Daoy (cell line): ENCODE data around the gene HS1BP3. TPM values are rescaled to one million over a fixed set of nuclear protein-coding genes. Genes with fewer than 3 reads are reported as not detected.
A peak's percentile ranks its signal among the peaks of the same experiment; 100 is the strongest.

Source experiments
- DNase-seq: peaks from one replicate; pipeline ENCODE4 v3.0.0-alpha.2; 2015; ENCODE audit warnings: low read depth
- total RNA-seq: library from RNA; depleted of rRNA; stranded (reverse); fragments of >200 nt; shearing (Covaris generic); gene quantifications from 2 replicates; pipeline ENCODE4 v1.2.3, GENCODE V29; 2014

The HS1BP3 gene
- total RNA-seq, 1 experiment from 2014 or later: 6.9 TPM

DNA sequence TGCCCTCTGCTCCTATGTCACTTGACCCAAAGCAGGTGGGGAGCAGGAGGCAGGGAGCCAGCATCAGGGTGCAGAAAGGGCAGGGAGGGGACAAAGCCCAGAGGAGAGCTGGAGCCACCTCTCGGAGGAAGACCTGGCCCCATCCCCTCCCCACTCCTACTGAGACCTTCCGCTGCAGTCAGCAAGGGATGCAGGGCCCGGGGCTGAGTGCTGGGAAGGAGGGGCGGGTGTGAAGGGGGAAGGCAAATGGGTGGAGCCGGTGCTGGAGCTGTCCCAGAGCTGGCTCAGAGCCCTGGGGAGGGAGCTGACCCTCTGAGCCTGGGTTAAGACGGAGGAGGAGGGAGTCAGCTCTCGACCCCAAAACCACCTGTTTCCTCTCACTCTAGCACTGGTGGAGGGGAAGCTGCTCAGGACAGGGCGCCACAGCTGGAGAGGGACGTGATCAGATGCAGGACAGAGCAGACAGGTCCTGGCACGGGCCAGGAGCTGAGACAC, 33.8 kb downstream of the HS1BP3 start:
- peak; percentile 47 for DNase-seq

DNA sequence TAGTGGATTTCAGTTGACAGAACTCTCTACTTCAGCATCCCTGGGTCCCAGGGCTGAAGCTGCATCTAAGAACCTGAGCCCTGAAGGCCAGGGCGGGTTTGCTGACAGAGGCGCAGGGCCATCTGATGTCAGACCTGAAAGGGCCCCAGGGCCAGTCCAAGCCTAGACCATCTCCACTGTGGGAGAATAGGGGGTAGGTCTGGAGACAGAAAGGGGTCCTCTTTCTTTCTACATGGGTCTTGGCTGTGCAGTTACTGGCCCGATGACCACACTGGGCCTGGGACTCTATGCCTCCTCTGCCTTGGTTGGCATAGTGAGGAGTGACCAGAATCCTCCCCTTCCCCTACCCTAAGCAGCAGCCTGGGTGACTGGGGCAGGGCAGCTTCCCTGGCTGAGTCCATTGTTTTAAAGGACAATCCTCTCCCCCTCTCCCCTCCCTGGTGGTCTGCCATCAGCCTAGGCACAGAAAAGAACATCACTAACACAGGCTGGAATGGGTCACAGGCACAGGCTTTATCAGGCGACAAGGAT, 34.5 kb downstream of the HS1BP3 start:
- no peak for DNase-seq

DNA sequence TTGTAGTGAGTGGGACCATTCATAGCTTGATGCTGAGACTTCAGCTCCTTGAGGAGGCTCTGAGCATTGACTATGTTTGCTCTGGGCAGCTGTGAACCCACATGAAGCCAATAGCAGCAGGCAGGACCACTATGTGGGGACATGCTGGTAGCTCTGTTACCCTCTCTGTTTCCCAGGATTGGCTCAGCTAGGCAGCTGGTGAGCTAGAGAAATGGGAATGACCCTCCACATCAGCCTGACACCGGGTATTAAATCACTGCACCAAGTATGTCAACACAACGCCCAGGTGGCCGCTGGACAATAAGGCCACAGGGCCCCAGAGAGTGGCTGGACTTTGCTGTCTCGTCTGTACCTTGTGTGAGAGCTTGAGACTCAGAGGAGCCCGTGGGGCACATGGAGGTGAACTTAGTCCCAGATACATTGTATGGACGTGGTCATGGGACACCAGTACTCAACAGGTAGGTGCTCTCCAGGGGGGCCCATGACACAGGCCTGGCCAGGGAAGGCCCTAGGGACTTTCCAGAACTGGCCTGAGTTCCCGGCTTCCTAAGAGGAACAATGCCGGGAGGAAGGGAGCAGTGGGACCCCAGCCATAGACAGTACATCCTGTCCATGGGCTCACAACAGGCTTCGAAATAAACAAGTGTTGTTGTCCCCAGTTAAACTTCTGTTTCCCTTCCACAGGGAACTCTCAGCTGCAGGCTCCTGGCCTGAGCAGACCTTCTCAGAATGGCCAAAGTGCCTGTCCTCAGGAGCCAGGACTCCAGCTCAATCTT, 35.2 kb downstream of the HS1BP3 start:
- peak; percentile 32 for DNase-seq

DNA sequence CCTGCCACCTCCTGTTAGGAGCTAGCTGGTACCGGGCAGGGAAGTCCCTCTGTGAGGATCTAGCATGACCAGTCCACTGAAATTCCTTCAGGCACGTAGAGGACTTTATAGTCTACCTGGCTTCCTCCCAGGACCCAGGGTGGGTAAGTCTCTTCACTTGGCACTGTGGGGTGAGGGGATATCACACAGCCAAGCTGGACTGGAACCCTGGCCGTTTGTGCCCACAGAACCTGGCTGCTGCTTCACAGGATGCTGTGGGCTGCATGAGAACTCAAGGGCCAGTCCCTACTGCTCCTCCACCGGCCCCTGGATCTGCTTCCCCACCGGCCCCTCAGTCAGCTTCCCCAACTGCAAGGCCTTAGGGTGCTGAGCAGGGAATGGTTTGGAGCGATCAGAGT, 35.8 kb downstream of the HS1BP3 start:
- DNase-seq: no peak

DNA sequence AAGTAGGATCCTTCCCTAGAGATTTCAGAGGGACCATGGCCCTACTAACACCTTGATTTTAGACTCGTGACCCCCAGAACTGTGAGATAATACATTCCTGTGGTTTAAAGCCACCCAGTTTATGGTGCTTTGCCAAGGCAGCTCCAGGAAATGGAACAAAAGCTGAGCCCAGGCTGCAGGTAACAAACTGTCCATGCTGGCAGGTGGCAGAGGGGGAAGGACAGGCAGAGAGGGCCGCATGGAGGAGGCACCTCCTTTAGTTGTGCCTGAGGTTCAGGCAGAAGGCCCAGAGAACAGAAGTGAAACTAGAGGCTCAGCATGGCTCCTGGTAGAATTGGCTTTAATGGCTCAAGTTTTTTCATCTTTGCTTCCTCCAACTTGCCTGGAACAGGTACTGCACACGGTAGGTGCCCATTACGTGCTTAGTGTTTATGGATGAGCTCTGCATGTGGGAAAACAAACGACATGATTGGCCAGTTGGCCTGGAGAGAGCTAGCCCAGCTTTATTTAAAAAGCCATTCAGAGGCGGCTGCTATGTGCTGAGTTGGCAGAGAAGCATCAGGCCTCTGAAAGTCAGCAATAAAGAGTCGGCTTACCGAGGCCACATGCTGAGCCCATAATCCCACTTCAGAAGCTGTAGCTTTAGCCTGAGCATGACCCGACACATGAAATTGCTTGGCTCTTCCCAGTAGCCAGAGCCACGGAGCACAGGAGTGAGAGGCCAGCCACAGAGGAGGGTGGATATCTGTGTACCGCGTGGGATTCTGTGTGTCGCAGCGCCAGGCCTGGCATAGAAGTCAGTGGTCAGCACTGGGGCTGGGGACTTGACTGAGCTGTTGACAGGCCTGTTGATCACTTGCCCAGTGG, 36.5 kb downstream of the HS1BP3 start:
- peak; percentile 53 for DNase-seq

DNA sequence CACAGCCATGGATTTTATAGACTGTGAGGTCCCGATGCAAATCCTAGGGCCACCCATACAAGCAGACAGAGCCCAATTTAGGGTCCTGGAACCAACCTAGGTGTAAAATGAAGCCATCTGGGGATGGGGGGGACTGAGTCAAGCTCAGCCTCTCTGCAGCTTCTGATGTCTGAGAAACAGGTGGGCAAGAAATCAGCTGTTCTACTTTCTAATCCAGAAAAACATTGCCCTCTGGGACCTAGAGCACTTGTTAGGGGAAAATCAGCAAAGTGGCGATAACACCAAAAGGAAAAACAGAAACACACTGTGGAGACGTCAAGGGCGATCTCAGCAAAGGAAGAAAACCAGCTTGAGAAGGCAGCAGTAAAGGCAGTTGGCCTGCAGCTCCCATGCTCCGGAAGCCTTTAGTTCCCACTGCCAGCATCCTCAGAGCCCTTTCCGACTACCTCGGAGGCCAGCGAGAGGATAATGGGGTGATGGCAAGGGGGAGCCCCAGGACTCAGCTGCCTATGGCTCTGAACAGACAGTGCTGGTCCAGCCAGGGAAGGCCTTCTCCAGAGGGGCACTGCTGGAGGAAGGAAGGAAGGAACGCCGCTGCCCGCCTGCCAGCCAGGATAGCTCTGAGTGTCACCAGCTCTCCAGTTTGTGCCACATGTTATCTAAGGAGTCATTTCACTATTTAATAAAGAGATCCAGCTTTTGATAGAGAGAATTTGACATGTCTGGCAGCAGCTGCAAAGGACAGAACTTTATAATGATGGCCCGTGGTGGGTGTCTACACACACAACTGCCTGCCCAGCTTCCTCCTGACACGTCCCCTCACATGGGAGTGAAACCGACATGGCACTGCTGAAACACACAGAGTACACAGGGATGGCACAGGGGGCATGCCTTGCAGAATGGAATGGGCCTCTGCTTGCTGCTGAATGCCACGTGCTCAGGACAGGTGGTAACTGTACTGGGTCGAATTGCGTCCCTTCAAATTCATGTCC, 37.7 kb downstream of the HS1BP3 start:
- DNase-seq: no peak

DNA sequence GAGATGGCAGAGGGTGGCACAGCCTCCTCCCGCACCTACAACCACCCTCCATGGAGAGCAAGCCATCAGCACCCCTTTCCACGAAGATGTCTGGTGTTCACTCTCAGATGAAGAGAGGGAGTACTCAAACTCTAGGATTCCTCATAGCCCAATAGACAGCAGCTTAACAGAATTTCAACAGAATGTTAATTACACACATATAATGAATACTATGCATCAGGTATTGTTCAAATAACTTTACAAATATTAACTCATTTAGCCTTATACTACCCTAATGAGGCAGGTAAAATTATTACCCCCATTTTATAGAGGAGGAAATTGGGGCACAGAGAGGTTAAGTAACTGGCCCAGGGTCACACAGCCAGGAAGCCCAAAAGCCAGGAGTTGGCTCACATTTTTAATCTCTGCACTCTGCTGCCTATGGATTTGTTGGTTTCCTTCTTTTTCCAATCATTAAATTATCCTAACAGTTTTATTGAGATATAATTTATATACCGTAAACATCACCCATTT, 39.0 kb downstream of the HS1BP3 start:
- DNase-seq: no peak

DNA sequence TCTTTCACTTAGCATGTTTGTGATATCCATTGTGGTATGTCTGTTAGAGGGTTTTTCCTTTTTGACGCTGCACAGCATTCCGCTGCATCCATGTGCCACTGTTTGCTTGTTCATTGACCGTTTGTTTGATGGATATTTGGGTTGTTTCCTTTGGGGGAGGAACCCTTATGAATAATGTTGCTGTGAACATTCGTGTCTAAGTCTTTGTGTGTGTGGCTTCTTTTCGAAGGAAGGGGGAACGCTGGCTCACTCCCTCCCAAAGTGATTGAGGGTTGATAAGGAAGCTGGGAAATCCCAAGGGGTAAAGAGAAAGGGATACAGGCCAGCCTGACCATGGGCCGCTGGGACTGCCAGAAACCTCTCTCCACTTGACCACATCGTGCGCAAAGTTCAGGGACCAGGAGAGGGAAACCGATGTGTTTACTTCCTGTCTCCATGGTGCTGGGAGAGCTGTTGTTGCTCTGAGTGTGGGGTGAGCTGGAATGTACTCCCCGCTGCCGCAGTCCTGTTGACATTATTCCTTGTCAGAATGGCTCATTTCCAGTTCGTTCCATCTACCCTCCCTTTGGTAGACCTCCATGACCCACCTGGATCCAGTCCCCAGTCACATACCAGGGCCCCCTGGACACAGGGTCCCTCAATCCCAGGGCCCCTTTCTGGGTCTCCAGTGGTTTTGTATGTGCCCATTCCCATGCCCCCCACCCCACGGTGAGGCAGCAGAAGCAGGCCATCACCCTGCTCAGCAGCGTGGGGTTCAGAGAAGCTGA, 39.6 kb downstream of the HS1BP3 start:
- peak; percentile 94 for DNase-seq

DNA sequence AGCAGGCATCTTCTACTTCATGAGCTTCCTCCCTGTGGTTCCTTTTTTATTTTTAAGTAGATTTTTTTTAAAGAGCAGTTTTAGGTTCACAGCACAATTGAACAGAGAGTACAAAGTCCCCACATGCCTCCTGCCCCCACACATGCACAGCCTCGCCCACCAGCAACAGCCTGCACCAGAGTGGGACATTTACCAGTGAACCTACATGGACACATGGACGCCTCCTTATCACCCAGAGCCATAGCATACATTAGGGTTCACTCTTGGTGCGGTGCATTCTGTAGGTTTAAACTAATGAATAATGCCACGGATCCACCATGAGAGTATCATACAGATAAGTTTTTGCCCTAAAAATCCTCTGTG, 40.9 kb downstream of the HS1BP3 start:
- no peak for DNase-seq

DNA sequence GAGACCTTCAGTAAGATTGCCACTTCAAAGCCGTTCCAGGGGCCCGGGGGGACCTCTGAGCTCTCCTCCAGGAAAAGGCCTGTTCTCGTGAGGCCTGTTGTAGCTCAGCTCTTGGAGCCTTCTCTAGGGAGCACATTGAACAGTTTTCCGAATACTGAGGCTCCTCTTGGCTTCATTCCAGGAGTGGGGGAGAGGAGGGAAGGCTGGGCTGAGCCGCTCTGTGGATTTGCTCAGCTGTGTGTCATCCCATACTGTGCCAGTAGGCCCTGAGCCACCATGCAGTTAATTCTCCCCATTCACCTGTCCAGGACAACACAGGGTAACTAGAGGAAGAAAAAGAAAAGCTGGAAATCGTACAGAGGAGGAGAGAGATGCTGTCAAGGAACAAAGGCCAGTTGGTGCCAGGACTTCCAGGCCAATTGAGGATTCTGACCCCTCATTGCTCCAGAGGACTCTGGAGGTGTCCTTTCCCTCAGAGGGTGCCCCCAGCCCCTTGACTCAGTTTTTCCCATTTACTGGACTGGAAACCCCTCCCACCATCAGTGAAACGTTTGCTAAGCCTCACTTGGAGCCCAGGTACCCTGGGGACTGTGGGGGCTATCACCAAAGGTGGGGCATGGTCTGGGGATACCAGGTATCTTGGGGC, 41.4 kb downstream of the HS1BP3 start:
- peak; percentile 74 for DNase-seq

DNA sequence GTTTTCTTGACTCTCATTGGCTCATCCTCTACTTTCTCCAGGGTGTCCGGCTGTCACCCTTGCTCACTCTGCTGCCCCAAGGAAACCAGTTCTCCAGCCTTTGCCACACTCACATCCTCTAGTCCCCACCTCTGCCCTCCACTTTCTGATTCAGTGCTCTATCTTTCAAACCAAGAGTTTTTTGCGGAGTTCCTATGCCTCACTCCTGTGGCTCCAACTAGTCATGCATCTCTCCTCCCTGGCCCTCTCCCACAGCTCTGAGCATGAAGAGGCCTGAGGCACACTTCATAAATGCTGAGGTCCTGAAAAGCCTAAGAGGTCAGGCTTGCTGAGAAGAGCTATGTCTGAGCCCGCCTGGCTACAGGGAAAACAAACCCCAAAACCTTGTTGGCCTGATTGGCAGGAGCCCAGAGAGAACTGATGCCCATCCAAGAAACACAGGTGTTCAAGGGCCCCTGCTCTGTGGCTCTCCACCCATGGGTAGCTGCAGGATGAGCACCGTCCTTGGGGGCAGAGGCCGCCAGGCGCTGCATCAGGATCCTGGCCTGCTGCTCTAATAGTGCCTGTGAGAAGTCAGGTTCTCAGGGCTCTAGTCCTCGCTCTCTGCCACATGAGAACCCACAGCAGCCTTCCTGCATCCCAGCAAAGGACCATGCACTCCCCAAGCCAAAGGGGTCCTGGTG, 42.1 kb downstream of the HS1BP3 start:
- no peak for DNase-seq

DNA sequence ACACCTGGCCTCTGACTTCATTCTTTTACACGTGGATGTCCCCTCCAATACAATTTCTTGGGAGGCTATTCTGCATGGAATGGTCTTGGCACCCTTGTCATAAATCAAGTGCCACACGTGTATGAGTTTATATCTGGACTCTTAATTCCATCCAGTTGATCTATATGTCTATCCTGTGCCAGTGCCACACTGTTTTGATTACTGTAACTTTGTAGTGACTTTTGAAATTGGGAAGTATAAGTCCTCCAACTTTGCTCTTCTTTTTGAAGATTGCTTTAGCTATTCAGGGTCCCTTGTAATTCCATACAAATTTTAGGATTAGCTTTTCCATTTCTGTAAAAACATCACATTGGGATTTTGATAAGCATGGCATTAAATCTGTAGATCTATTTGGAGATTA, 43.5 kb downstream of the HS1BP3 start:
- no peak for DNase-seq

DNA sequence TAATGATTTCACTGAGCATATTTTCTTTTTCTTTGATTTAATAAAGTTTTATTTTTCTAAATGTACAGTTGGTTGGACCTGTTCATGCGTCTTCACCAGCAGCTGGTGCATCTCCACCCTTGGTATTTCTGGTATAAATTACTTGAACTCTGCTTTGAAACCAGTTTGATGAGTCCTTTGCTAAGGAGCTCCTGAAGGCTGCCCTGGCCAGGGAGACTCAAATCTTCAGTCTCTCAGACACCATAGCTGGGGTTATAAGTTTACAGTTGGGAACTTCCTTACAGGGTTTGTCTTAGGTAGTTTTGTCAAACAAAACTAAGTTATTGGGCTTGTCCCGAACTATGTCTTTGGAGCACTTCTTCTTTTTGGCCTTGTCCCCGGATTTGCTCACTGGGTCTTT, 44.7 kb downstream of the HS1BP3 start:
- no peak for DNase-seq

DNA sequence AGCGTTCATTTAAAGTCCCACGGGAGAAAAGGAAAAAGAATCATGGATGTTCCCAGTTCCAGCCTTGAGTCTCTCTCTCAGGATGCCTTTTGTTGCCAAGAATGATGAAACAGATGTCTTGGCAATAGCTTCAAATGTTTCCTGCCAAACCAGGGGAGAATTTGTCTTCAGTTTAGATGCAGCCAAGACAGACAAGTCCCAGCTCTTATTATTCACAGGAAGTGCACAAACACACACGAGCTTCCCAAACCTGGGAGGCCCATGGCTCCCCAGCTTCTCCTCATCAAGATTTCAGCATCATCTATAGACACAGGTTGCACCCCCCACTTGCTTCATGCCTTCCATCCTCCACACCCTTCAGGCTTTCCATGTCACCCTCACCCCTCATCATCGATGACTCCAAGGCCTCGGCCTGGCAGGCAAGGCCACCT, 45.9 kb downstream of the HS1BP3 start:
- no peak for DNase-seq

DNA sequence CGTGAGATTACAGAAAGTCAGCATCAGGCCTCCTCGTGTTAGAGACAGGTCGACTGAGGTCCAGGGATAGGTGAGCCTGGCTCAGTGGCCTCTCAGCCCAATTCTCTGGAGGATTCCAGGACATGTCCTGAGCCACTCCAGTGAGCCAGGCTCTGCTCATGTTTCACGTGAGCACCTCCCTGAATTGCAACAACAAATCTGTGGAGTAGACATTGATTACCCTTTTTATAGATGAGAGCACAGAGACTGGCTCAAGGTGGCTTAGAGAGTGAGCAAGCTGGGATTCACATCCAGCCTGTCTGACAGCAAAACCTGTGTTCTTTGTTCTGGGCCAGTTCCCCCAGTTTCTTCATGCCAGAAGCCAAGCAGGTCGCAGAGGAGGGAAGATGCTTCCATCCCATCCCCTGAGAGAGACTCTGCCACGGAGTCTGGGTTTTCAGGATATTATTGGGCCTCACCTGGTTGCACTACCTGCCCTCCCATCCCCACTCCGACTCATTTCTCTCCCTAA, 46.4 kb downstream of the HS1BP3 start:
- DNase-seq: no peak

DNA sequence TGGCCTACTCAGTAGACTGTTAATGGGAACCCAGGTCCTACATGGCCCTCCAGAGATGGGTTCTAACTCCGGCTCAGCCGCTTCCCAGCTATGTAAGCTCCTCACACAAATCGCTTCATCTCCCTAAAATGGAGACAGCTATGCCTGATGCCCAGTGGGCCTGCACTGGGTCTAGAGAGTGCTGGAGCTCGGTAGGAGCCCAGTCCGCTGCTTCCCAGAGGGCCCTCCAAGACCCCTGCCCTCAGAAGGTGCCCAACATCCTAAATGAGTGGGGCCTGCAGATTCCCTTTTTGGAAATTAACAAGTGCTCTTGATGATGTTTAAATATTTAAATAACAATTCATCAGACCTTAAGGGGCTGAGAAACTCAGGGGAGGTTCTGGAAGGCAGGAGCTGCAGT, 47.1 kb downstream of the HS1BP3 start:
- DNase-seq: no peak

DNA sequence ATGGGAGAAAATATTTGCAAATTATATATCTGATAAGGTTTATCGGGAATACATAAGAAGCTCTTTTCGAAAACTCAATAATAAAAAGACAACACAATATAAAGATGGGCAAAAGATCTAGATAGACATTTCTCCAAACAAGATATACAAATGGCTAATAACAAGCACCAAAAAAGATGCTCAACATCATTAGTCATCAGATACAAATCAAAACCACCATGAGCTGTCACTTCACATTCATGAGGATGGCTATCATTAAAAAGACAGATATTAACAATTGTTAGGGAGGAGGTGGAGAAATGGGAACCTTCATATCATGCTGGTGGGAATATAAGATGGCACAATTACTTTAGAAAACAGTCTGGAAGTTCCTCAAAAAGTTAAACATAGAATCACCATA, 48.1 kb downstream of the HS1BP3 start:
- no peak for DNase-seq

DNA sequence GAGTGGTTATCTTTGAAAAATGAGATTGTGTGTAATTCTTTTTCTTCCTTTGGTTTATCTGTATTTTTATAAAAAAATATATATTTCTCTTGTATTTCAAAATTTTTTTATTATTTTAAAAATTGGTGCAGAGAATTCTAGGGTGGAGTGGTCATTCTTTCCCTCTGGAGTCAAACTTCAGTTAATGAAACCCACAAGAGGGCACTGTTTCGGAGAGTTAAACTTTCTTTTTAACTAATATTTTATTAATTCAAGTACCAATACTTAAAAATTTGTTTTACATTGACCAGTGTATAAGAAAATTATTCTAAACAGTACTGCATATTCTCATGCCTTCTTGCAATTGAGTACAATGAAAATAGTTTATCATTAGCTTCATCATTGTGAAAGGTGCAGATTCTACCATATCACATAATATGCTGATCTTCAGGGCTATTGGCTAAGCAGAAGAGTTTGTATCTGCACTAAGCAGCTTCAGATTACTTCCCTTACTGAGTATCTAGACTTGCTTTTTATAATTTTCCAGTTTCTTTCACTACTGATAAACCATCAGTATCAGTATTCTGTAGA, 50.1 kb downstream of the HS1BP3 start:
- DNase-seq: no peak
